ENCODE data around the gene EFNA3. TPM values are rescaled to one million over a fixed set of nuclear protein-coding genes. Genes with fewer than 3 reads are reported as not detected.
A peak's percentile ranks its signal among the peaks of the same experiment; 100 is the strongest.

EFNA3 gene
- total RNA-seq, 1 donor from 2014 or later: 1.0 TPM

- ATAC-seq (no peak), DNase-seq (no peak)
- Histone ChIP-seq H3K4me3 (no peak overlapping the region), H3K9me3 (no peaks in the 10 kb centered on the region), H3K27me3 (ENCODE audit: low read depth) (no peaks in the 10 kb centered on the region), H3K4me1 (peaks cover 20% of the 10 kb centered on the region), H3K36me3 (no peaks in the 10 kb centered on the region), H3K27ac (no peak overlapping the region)
- intact Hi-C loops (cut with DNase I): no loop called here
- no peak for TF ChIP-seq CTCF (IDR thresholded peaks at IDR 0.05)
Observed at GRCh38 chr1:155043793-155044192, 34.8 kb upstream of the EFNA3 start.

- Histone ChIP-seq H3K9me3 (no peaks in the 10 kb centered on the region), H3K36me3 (no peaks in the 10 kb centered on the region), H3K4me3 (no peak overlapping the region), H3K27me3 (ENCODE audit: low read depth) (no peaks in the 10 kb centered on the region), H3K27ac (peak overlapping the region; percentile 49), H3K4me1 (peaks cover 15% of the 10 kb centered on the region)
- ATAC-seq: no peak
- intact Hi-C loops (cut with DNase I): no loop called here
- no peak for DNase-seq
- no peak for TF ChIP-seq CTCF (IDR thresholded peaks at IDR 0.05)
Observed at GRCh38 chr1:155044365-155044764, 34.3 kb upstream of the EFNA3 start.

GRCh38 chr1:155044812-155045657, 33.6 kb upstream of the EFNA3 start:
- Histone ChIP-seq H3K27ac (peak overlapping the region; percentile 49), H3K27me3 (ENCODE audit: low read depth) (no peaks in the 10 kb centered on the region), H3K9me3 (no peaks in the 10 kb centered on the region), H3K36me3 (no peaks in the 10 kb centered on the region), H3K4me3 (no peak overlapping the region), H3K4me1 (peaks cover 22% of the 10 kb centered on the region)
- ATAC-seq: peak; percentile 95 to 96
- TF ChIP-seq CTCF (IDR thresholded peaks at IDR 0.05): peak; percentile 82
- intact Hi-C loops (cut with DNase I): no loop called here
- DNase-seq: peak; percentile 90

- Histone ChIP-seq H3K36me3 (peaks cover 6% of the 10 kb centered on the region), H3K4me3 (no peak overlapping the region), H3K27ac (no peak overlapping the region), H3K27me3 (ENCODE audit: low read depth) (no peaks in the 10 kb centered on the region), H3K9me3 (no peaks in the 10 kb centered on the region), H3K4me1 (peaks cover 43% of the 10 kb centered on the region)
- intact Hi-C loops (cut with DNase I): no loop called here
- TF ChIP-seq CTCF (IDR thresholded peaks at IDR 0.05): no peak
- ATAC-seq (no peak), DNase-seq (no peak)
Observed at GRCh38 chr1:155048449-155049334, 29.9 kb upstream of the EFNA3 start.

GRCh38 chr1:155049651-155050559, 28.7 kb upstream of the EFNA3 start:
- Histone ChIP-seq H3K4me1 (peaks cover 36% of the 10 kb centered on the region), H3K36me3 (peaks cover 18% of the 10 kb centered on the region), H3K27me3 (ENCODE audit: low read depth) (no peaks in the 10 kb centered on the region), H3K27ac (peak overlapping the region; percentile 89), H3K4me3 (peak overlapping the region; percentile 67), H3K9me3 (no peaks in the 10 kb centered on the region)
- DNase-seq (no peak), ATAC-seq (no peak)
- no peak for TF ChIP-seq CTCF (IDR thresholded peaks at IDR 0.05)
- intact Hi-C loops (cut with DNase I): no loop called here

Measured in lower lobe of right lung (tissue), 2 donors.